ENCODE measurements around the gene GRIK4. TPM values are rescaled to one million over a fixed set of nuclear protein-coding genes. Genes with fewer than 3 reads are reported as not detected.

Gene GRIK4
- polyA plus RNA-seq, 1 experiment, result 0.55 TPM

- CTCF ChIA-PET, result no interaction called here
- no peaks in the 10 kb centered on the region for H3K9me3 ChIP-seq (ENCODE audit: control insufficient read depth, insufficient read depth, low read length)
- no peak for TF ChIP-seq CTCF (IDR thresholded peaks at IDR 0.05; ENCODE audit: low read depth, low read length)
- DNase-seq (ENCODE audit: low read depth, low spot score), result no peak
- POLR2A ChIA-PET, result no interaction called here
- no peak overlapping the region for H3K27ac ChIP-seq (ENCODE audit: low read depth, low read length)
- no peak overlapping the region for H3K4me3 ChIP-seq (ENCODE audit: low read depth, low read length)
- H3K27me3 ChIP-seq (ENCODE audit: control insufficient read depth, insufficient read depth, low read length), result no peaks in the 10 kb centered on the region
Measured at GRCh38 chr11:120556797-120557196, 45.2 kb downstream of the GRIK4 start.

- no peak for TF ChIP-seq CTCF (IDR thresholded peaks at IDR 0.05; ENCODE audit: low read depth, low read length)
- no peak overlapping the region for H3K27ac ChIP-seq (ENCODE audit: low read depth, low read length)
- H3K4me3 ChIP-seq (ENCODE audit: low read depth, low read length), result no peak overlapping the region
- DNase-seq (ENCODE audit: low read depth, low spot score), result no peak
- ChIA-PET POLR2A (no interaction called here), CTCF (no interaction called here)
- H3K27me3 ChIP-seq (ENCODE audit: control insufficient read depth, insufficient read depth, low read length), result no peaks in the 10 kb centered on the region
- no peaks in the 10 kb centered on the region; the same call in 1 of the 2 replicates for H3K9me3 ChIP-seq (ENCODE audit: control insufficient read depth, insufficient read depth, low read length)
Measured at GRCh38 chr11:120558744-120559431, 47.3 kb downstream of the GRIK4 start.

GRCh38 chr11:120561286-120561685 is 49.7 kb downstream of the GRIK4 start:
- Histone ChIP-seq H3K27ac (ENCODE audit: low read depth, low read length) (no peak overlapping the region), H3K4me3 (ENCODE audit: low read depth, low read length) (no peak overlapping the region), H3K9me3 (ENCODE audit: control insufficient read depth, insufficient read depth, low read length) (no peaks in the 10 kb centered on the region; the same call in 1 of the 2 replicates), H3K27me3 (ENCODE audit: control insufficient read depth, insufficient read depth, low read length) (no peaks in the 10 kb centered on the region)
- no peak for DNase-seq (ENCODE audit: low read depth, low spot score)
- no peak for TF ChIP-seq CTCF (IDR thresholded peaks at IDR 0.05; ENCODE audit: low read depth, low read length)
- ChIA-PET POLR2A (no interaction called here), CTCF (no interaction called here)

GRCh38 chr11:120562806-120563425 is 51.4 kb downstream of the GRIK4 start:
- TF ChIP-seq CTCF (IDR thresholded peaks at IDR 0.05; ENCODE audit: low read depth, low read length), result no peak
- H3K27me3 ChIP-seq (ENCODE audit: control insufficient read depth, insufficient read depth, low read length), result no peaks in the 10 kb centered on the region
- H3K27ac ChIP-seq (ENCODE audit: low read depth, low read length), result no peak overlapping the region
- ChIA-PET POLR2A (interaction anchor here (0.7 to 1.4 kb wide), 2 partner anchors 11 to 16 kb away, joined by 3 to 6 read pairs; no protein-coding TSS in a partner anchor), CTCF (interaction anchor here (0.8 to 1.8 kb wide), 3 partner anchors 16 to 122 kb away, joined by 3 to 6 read pairs (median 5); partner anchors contain the start of gene GRIK4)
- H3K4me3 ChIP-seq (ENCODE audit: low read depth, low read length), result no peak overlapping the region
- H3K9me3 ChIP-seq (ENCODE audit: control insufficient read depth, insufficient read depth, low read length), result no peaks in the 10 kb centered on the region; the same call in 1 of the 2 replicates
- DNase-seq (ENCODE audit: low read depth, low spot score), result no peak

Data from AG04450 (cell line).